ENCODE data around the gene COL7A1. TPM values are rescaled to one million over a fixed set of nuclear protein-coding genes. Genes with fewer than 3 reads are reported as not detected.

The COL7A1 gene
- total RNA-seq, 1 experiment from 2014 or later: 8.1 TPM

GRCh38 chr3:48518638-48519276 is 76.4 kb downstream of the COL7A1 start:
- Mint-ChIP-seq H3K4me1 (no peaks in the 10 kb centered on the region), H3K36me3 (peaks cover 19% of the 10 kb centered on the region), H3K27me3 (ENCODE audit: low read depth) (no peaks in the 10 kb centered on the region), H3K27ac (peak overlapping the region; percentile 41; the same call in 1 of the 2 replicates), H3K9me3 (no peaks in the 10 kb centered on the region), H3K4me3 (no peak overlapping the region)
- ATAC-seq (no peak), DNase-seq (ENCODE audit: low spot score) (no peak)
- POLR2A ChIA-PET: no interaction called here
- TF ChIP-seq NFE2L1 (CRISPR knock-in tag; IDR thresholded peaks at IDR 0.05) (no peak), KAT7 (CRISPR knock-in tag; IDR thresholded peaks at IDR 0.05; ENCODE audit: borderline replicate concordance) (no peak), SMAD4 (CRISPR knock-in tag; IDR thresholded peaks at IDR 0.05) (no peak), MYBL2 (CRISPR knock-in tag; IDR thresholded peaks at IDR 0.05) (no peak), JAZF1 (CRISPR knock-in tag; IDR thresholded peaks at IDR 0.05) (no peak), E2F5 (CRISPR knock-in tag; IDR thresholded peaks at IDR 0.05) (no peak), NFYB (CRISPR knock-in tag; conservative IDR thresholded peaks at IDR 0.05; ENCODE audit: low read depth) (no peak), MLX (CRISPR knock-in tag; IDR thresholded peaks at IDR 0.05) (no peak), TEAD4 (CRISPR knock-in tag; IDR thresholded peaks at IDR 0.05) (no peak), FOXP1 (CRISPR knock-in tag; IDR thresholded peaks at IDR 0.05; ENCODE audit: borderline replicate concordance) (no peak), ATF2 (CRISPR knock-in tag; IDR thresholded peaks at IDR 0.05; ENCODE audit: borderline replicate concordance, low read depth) (no peak), AR (CRISPR knock-in tag; IDR thresholded peaks at IDR 0.05) (no peak), FOXK1 (CRISPR knock-in tag; IDR thresholded peaks at IDR 0.05) (no peak), ZNF232 (CRISPR knock-in tag; IDR thresholded peaks at IDR 0.05) (no peak), AFF4 (CRISPR knock-in tag; IDR thresholded peaks at IDR 0.05; ENCODE audit: borderline replicate concordance) (no peak)
- CTCF ChIA-PET: interaction anchor here (1.5 to 2.2 kb wide), 2 partner anchors 11 to 83 kb away, joined by 5 to 6 read pairs; no protein-coding TSS in a partner anchor

GRCh38 chr3:48518069-48518468 is 77.1 kb downstream of the COL7A1 start:
- Mint-ChIP-seq H3K27ac (0 out of 2 replicates have a peak overlapping the region, but pooled peaks have one; percentile 41), H3K4me3 (no peak overlapping the region), H3K9me3 (no peaks in the 10 kb centered on the region), H3K4me1 (no peaks in the 10 kb centered on the region), H3K36me3 (peaks cover 15% of the 10 kb centered on the region; the same call in 1 of the 2 replicates), H3K27me3 (ENCODE audit: low read depth) (no peaks in the 10 kb centered on the region)
- ATAC-seq (no peak), DNase-seq (ENCODE audit: low spot score) (no peak)
- ChIA-PET POLR2A (no interaction called here), CTCF (interaction anchor here (1.5 kb wide), 1 partner anchor 31 kb away, joined by 3 read pairs; no protein-coding TSS in a partner anchor)
- TF ChIP-seq ESRRA (CRISPR knock-in tag; IDR thresholded peaks at IDR 0.05; ENCODE audit: borderline replicate concordance): no peak
- TF ChIP-seq ZNF121 (CRISPR knock-in tag; IDR thresholded peaks at IDR 0.05): no peak
- TF ChIP-seq AFF4 (CRISPR knock-in tag; IDR thresholded peaks at IDR 0.05; ENCODE audit: borderline replicate concordance): no peak
- no peak for TF ChIP-seq CTCF (IDR thresholded peaks at IDR 0.05)
